EL (cell line): Measurements from ENCODE around the gene TRPC5OS.

Experiments
- DNase-seq: peaks from one replicate; pipeline ENCODE4 v3.0.0-alpha.2; 2016

The TRPC5OS gene

DNA sequence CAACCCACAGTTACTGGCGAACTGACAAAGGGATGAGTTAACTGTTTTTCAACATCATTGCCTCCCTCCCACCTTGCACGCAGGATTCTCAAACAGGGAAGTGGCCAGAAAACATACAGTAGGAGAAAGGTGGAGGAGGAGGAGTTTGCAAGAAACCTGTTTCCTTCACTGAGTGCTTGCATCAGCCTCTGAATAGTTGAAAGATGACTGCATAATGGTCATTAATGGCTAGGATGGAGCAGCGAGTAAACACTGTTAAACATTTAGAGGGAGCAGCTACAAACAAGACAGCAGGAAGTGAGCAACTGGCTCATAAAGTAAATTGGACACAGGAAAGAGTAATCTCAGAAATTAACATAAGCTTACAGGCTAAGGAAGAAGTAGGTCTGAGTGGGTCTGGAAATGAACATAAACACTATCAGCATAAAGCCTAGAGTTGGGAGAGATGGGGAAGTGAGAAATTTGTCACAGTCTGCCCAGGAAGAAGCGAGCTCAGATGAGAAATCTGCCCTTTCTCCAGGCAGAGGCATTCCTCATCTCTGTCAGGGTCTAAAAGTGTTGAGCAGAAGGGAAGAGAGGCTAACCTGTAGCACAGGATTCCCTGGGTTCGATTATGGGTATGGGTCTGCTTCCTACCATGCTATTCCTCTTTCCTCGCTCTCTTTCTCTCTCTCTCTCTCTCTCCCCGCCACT lies 38.6 kb downstream of the TRPC5OS start:
- no peak for DNase-seq

DNA sequence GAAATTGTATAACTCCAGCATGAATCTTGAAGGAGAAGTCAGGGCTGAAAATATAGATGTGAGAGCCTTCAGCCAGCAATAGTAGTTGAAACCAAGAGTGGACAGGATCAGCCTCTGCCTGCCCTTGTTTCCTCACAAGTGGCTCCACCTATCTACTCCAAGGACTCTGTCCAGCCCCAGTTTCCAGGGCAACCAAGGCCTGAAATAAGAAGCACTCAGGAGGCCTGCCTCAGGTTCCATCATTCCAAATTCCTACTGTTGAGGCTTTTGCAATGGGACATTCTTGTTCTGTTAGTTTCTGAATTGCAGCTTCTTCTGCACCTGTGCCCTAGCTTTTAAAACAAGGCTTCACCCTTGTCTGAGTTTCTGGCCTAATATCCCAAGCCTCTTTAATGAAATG lies 41.6 kb downstream of the TRPC5OS start:
- DNase-seq: no peak

DNA sequence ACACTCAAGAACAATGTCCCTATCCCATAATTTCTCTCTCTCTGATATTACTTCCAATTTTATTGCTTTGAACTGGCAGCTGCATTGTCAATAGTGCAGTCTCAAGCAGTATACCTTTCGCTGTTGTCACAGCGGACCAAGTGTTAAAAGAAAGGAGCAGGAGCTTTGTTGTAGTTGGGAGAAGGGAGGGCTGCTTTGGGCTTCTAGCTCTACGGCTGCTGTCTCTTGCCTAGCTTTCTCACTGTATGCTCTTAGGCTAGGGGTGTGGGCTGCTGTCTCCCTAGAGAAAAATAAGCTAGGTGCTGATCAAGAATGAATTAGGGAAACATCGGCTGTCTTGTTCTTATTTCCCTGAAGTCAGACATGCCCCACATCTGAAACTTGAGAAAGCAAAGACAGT lies 52.5 kb downstream of the TRPC5OS start:
- no peak for DNase-seq
